Mammary epithelial cell (primary cell): ENCODE data around the gene ULK1.

ENCODE experiments used
- CTCF ChIP-seq, 2 donors: IDR thresholded peaks in 1 of 2; conservative IDR thresholded peaks in 1 of 2; 2 replicates each; pipeline ENCODE4 v1.5.1; 2011 to 2012; ENCODE audit warnings: inconsistent platforms in 2 of 2, low read length in 2 of 2, mild to moderate bottlenecking in 2 of 2, control low read depth in 1 of 2, low read depth in 1 of 2; ENCODE audit not compliant: insufficient read depth in 1 of 2; ENCODE audit errors: extremely low read depth in 1 of 2
- EZH2 ChIP-seq: IDR thresholded peaks from 2 replicates; pipeline ENCODE4 v1.6.1; 2012; ENCODE audit warnings: low read length, inconsistent platforms, borderline replicate concordance

- TF ChIP-seq CTCF (conservative IDR thresholded peaks at IDR 0.05 in 1 of 2, IDR thresholded peaks at IDR 0.05 in 1 of 2; ENCODE audit: extremely low read depth in 1 of 2, insufficient read depth in 1 of 2, low read depth in 1 of 2, low read length in 2 of 2): no peak
- no peak for TF ChIP-seq EZH2
Observed at GRCh38 chr12:131860472-131861260, 33.8 kb upstream of the ULK1 start.
